ENCODE measurements around the gene OR6V1. TPM values are rescaled to one million over a fixed set of nuclear protein-coding genes. Genes with fewer than 3 reads are reported as not detected.
"Not testable (repeated sequence)": the region's sequence is repeated elsewhere in the genome, so short reads cannot be mapped to it uniquely, and the experiment has no call there.

The OR6V1 gene
- total RNA-seq, 1 donor from 2014 or later, result not detected

DNA sequence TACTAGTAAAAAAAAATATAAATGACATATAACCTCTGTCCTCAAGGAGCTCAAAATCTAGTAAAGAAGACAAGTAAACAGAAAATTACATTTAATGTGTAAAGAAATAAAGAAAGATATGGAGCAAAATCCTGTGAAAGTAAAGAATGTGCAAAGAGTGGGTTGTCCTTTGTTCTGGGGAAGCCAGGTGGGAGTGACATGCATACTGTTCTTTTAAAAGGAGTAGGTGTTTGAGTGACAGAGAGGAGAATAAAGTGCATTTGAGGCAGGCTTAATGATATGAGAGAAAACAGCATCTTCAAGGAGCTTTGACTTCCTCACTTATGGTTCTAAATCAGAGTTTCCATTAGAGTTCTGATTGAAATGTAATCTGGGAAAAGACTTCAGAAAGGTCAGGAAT, 22.0 kb downstream of the OR6V1 start:
- no peaks in the 10 kb centered on the region for H3K27me3 Mint-ChIP-seq (ENCODE audit: unreplicated experiment)
- H3K9me3 Mint-ChIP-seq (ENCODE audit: unreplicated experiment), result no peaks in the 10 kb centered on the region
- no peaks in the 10 kb centered on the region for H3K4me1 Mint-ChIP-seq (ENCODE audit: unreplicated experiment)
- H3K36me3 Mint-ChIP-seq (ENCODE audit: low read depth, unreplicated experiment), result no peaks in the 10 kb centered on the region
- no peak for DNase-seq (ENCODE audit: low spot score)
- TF ChIP-seq, protein P1, sequence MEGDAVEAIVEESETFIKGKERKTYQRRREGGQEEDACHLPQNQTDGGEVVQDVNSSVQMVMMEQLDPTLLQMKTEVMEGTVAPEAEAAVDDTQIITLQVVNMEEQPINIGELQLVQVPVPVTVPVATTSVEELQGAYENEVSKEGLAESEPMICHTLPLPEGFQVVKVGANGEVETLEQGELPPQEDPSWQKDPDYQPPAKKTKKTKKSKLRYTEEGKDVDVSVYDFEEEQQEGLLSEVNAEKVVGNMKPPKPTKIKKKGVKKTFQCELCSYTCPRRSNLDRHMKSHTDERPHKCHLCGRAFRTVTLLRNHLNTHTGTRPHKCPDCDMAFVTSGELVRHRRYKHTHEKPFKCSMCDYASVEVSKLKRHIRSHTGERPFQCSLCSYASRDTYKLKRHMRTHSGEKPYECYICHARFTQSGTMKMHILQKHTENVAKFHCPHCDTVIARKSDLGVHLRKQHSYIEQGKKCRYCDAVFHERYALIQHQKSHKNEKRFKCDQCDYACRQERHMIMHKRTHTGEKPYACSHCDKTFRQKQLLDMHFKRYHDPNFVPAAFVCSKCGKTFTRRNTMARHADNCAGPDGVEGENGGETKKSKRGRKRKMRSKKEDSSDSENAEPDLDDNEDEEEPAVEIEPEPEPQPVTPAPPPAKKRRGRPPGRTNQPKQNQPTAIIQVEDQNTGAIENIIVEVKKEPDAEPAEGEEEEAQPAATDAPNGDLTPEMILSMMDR (IDR thresholded peaks at IDR 0.05; ENCODE audit: unreplicated experiment), result no peak
- H3K27ac Mint-ChIP-seq (ENCODE audit: unreplicated experiment), result no peak overlapping the region
- H3K4me3 Mint-ChIP-seq (ENCODE audit: unreplicated experiment), result no peak overlapping the region

GRCh38 chr7:143085109-143085508, 33.0 kb downstream of the OR6V1 start:
- Mint-ChIP-seq H3K27me3 (ENCODE audit: unreplicated experiment) (peaks cover 5% of the 10 kb centered on the region), H3K27ac (ENCODE audit: unreplicated experiment) (no peak overlapping the region), H3K9me3 (ENCODE audit: unreplicated experiment) (peaks cover 6% of the 10 kb centered on the region), H3K4me1 (ENCODE audit: unreplicated experiment) (no peaks in the 10 kb centered on the region), H3K36me3 (ENCODE audit: low read depth, unreplicated experiment) (no peaks in the 10 kb centered on the region), H3K4me3 (ENCODE audit: unreplicated experiment) (no peak overlapping the region)
- no peak for DNase-seq (ENCODE audit: low spot score)
- TF ChIP-seq, protein P1 (IDR thresholded peaks at IDR 0.05; ENCODE audit: unreplicated experiment), result no peak

DNA sequence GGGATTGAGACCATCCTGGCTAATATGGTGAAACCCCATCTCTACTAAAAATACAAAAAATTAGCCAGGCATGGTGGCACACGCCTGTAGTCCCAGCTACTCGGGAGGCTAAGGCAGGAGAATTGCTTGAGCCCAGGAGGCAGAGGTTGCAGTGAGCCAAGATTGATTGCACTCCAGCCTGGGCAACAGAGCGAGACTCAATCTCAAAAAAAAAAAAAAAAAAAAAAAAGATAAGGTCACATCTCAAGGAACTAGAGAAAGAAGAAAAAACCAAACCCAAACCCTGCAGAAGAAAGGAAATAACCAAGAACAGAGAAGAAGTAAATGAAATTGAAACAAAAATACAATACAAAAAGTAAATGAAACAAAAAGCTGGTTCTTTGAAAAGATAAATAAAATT, 33.5 kb downstream of the OR6V1 start:
- not testable (repeated sequence) for DNase-seq (ENCODE audit: low spot score); H3K4me3 Mint-ChIP-seq (ENCODE audit: unreplicated experiment); H3K36me3 Mint-ChIP-seq (ENCODE audit: low read depth, unreplicated experiment); H3K9me3 Mint-ChIP-seq (ENCODE audit: unreplicated experiment); H3K4me1 Mint-ChIP-seq (ENCODE audit: unreplicated experiment); H3K27ac Mint-ChIP-seq (ENCODE audit: unreplicated experiment); H3K27me3 Mint-ChIP-seq (ENCODE audit: unreplicated experiment)

- H3K9me3 Mint-ChIP-seq (ENCODE audit: unreplicated experiment); H3K4me3 Mint-ChIP-seq (ENCODE audit: unreplicated experiment); H3K27me3 Mint-ChIP-seq (ENCODE audit: unreplicated experiment): not testable (repeated sequence)
Measured at GRCh38 chr7:143088549-143089231, 36.5 kb downstream of the OR6V1 start.

GRCh38 chr7:143096146-143096545, 44.0 kb downstream of the OR6V1 start:
- TF ChIP-seq, protein P1 (IDR thresholded peaks at IDR 0.05; ENCODE audit: unreplicated experiment), result no peak
- H3K4me3 Mint-ChIP-seq (ENCODE audit: unreplicated experiment), result no peak overlapping the region

More at GRCh38 chr7:143088549-143089231, 36.5 kb downstream of the OR6V1 start:
- not testable (repeated sequence) for DNase-seq (ENCODE audit: low spot score); H3K4me1 Mint-ChIP-seq (ENCODE audit: unreplicated experiment); H3K27ac Mint-ChIP-seq (ENCODE audit: unreplicated experiment); H3K36me3 Mint-ChIP-seq (ENCODE audit: low read depth, unreplicated experiment)

GRCh38 chr7:143099579-143099978, 47.4 kb downstream of the OR6V1 start:
- H3K27me3 Mint-ChIP-seq (ENCODE audit: unreplicated experiment); H3K4me1 Mint-ChIP-seq (ENCODE audit: unreplicated experiment); DNase-seq (ENCODE audit: low spot score); H3K27ac Mint-ChIP-seq (ENCODE audit: unreplicated experiment); H3K36me3 Mint-ChIP-seq (ENCODE audit: low read depth, unreplicated experiment); H3K4me3 Mint-ChIP-seq (ENCODE audit: unreplicated experiment); H3K9me3 Mint-ChIP-seq (ENCODE audit: unreplicated experiment): not testable (repeated sequence)

More at GRCh38 chr7:143096146-143096545, 44.0 kb downstream of the OR6V1 start:
- Mint-ChIP-seq H3K9me3 (ENCODE audit: unreplicated experiment) (no peaks in the 10 kb centered on the region), H3K27ac (ENCODE audit: unreplicated experiment) (no peak overlapping the region), H3K4me1 (ENCODE audit: unreplicated experiment) (no peaks in the 10 kb centered on the region), H3K36me3 (ENCODE audit: low read depth, unreplicated experiment) (no peaks in the 10 kb centered on the region), H3K27me3 (ENCODE audit: unreplicated experiment) (no peaks in the 10 kb centered on the region)
- DNase-seq (ENCODE audit: low spot score), result no peak

Other genes with a start within 250 kb of the OR6V1 start
- 3.8 TPM for gene EPHB6, start 197.3 kb upstream of the OR6V1 start, total RNA-seq (ENCODE audit: unreplicated experiment)
- gene TRPV6, start 166.6 kb upstream of the OR6V1 start, total RNA-seq (ENCODE audit: unreplicated experiment), result not detected
- not detected for gene TRPV5, start 118.6 kb upstream of the OR6V1 start, total RNA-seq (ENCODE audit: unreplicated experiment)
- not detected for gene LLCFC1, start 112.9 kb upstream of the OR6V1 start, total RNA-seq (ENCODE audit: unreplicated experiment)
- 0.74 TPM for gene KEL, start 90.0 kb upstream of the OR6V1 start, total RNA-seq (ENCODE audit: unreplicated experiment)
- not detected for gene OR9A2, start 25.2 kb upstream of the OR6V1 start, total RNA-seq (ENCODE audit: unreplicated experiment)
- not detected for gene PIP, start 79.7 kb downstream of the OR6V1 start, total RNA-seq (ENCODE audit: unreplicated experiment)
- not detected for gene TAS2R39, start 131.1 kb downstream of the OR6V1 start, total RNA-seq (ENCODE audit: unreplicated experiment)
- not detected for gene TAS2R40, start 169.7 kb downstream of the OR6V1 start, total RNA-seq (ENCODE audit: unreplicated experiment)
- gene GSTK1, start 211.1 kb downstream of the OR6V1 start, total RNA-seq (ENCODE audit: unreplicated experiment), result 80.0 TPM
- gene TMEM139, start 232.6 kb downstream of the OR6V1 start, total RNA-seq (ENCODE audit: unreplicated experiment), result 0.23 TPM
- gene CASP2, start 236.0 kb downstream of the OR6V1 start, total RNA-seq (ENCODE audit: unreplicated experiment), result 55.3 TPM